HEK293T (cell line): ENCODE measurements around the gene SGIP1.

Source experiments
- ARNT ChIP-seq: fragments of 450-650 bp; IDR thresholded peaks from 2 replicates; pipeline ENCODE4 v1.6.1; 2017; ENCODE audit warnings: mild to moderate bottlenecking
- BHLHE40 ChIP-seq: fragments of 450-650 bp; IDR thresholded peaks from 2 replicates; pipeline ENCODE4 v1.6.1; 2016; ENCODE audit warnings: mild to moderate bottlenecking, moderate library complexity, borderline replicate concordance
- ELF4 ChIP-seq: fragments of 450-650 bp; IDR thresholded peaks from 2 replicates; pipeline ENCODE4 v1.6.1; 2017; ENCODE audit warnings: antibody characterized with exemption
- FOXA1 ChIP-seq: fragments of 450-650 bp; IDR thresholded peaks from 2 replicates; pipeline ENCODE4 v1.6.1; 2016; ENCODE audit warnings: mild to moderate bottlenecking
- FOXK2 ChIP-seq: fragments of 450-650 bp; IDR thresholded peaks from 2 replicates; pipeline ENCODE4 v1.6.1; 2016; ENCODE audit warnings: mild to moderate bottlenecking
- SUZ12 ChIP-seq: fragments of 450-650 bp; IDR thresholded peaks from 2 replicates; pipeline ENCODE4 v1.6.1; 2016; ENCODE audit warnings: mild to moderate bottlenecking
- TF ChIP-seq, protein P1 (sequence below): fragments of 450-650 bp; IDR thresholded peaks from 2 replicates; pipeline ENCODE4 v1.6.1; 2016

GRCh38 chr1:66684353-66684752 is 150.4 kb downstream of the SGIP1 start:
- TF ChIP-seq BHLHE40 (no peak), FOXK2 (no peak), ELF4 (no peak), SUZ12 (no peak), ARNT (no peak), FOXA1 (no peak)
- TF ChIP-seq, protein P1, sequence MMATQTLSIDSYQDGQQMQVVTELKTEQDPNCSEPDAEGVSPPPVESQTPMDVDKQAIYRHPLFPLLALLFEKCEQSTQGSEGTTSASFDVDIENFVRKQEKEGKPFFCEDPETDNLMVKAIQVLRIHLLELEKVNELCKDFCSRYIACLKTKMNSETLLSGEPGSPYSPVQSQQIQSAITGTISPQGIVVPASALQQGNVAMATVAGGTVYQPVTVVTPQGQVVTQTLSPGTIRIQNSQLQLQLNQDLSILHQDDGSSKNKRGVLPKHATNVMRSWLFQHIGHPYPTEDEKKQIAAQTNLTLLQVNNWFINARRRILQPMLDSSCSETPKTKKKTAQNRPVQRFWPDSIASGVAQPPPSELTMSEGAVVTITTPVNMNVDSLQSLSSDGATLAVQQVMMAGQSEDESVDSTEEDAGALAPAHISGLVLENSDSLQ = no peak
